Right atrium auricular region (tissue), 2 donors: ENCODE measurements around the gene KRTAP26-1. TPM values are rescaled to one million over a fixed set of nuclear protein-coding genes. Genes with fewer than 3 reads are reported as not detected.

ENCODE experiments used
- DNase-seq: peaks from one replicate; pipeline ENCODE4 v3.0.0-alpha.2; 2019; ENCODE audit warnings: low spot score
- H3K27ac ChIP-seq, 2 donors: fragments of 200-600 bp; sonication (generic); 1 replicate in 1 of 2; 2 replicates in 1 of 2; pipeline ENCODE4 v1.5.1; 2016 to 2019
- H3K27me3 ChIP-seq, 2 donors: fragments of 200-600 bp; sonication (generic); one replicate each; pipeline versions ENCODE4 v1.5.1 to v1.6.0; 2017 to 2019
- H3K36me3 ChIP-seq: fragments of 200-600 bp; sonication (generic); one replicate; pipeline ENCODE4 v1.5.1; 2016
- H3K4me1 ChIP-seq, 2 donors: fragments of 200-600 bp; sonication (generic); one replicate each; pipeline versions ENCODE4 v1.5.1 to v1.6.0; 2017 to 2019
- H3K4me3 ChIP-seq, 2 donors: fragments of 200-600 bp; sonication (generic); 1 replicate in 1 of 2; 2 replicates in 1 of 2; pipeline ENCODE4 v1.5.1; 2017 to 2019; ENCODE audit warnings: mild to moderate bottlenecking in 1 of 2, moderate library complexity in 1 of 2
- H3K9me3 ChIP-seq, 2 donors: fragments of 200-600 bp; sonication (generic); one replicate each; pipeline ENCODE4 v1.5.1; 2019
- total RNA-seq, 2 donors: library from RNA; depleted of rRNA; stranded (reverse); fragments of >200 nt; gene quantifications; one replicate each; pipeline ENCODE4 v1.1.0, GENCODE V29; 2016
- TF ChIP-seq, protein P1 (sequence below), 2 donors: fragments of 200-600 bp; sonication (generic); IDR thresholded peaks; one replicate each; pipeline ENCODE4 v1.5.1; 2019; ENCODE audit warnings: antibody characterized with exemption in 2 of 2

The KRTAP26-1 gene
- total RNA-seq, 2 donors from 2014 or later, result not detected

DNA sequence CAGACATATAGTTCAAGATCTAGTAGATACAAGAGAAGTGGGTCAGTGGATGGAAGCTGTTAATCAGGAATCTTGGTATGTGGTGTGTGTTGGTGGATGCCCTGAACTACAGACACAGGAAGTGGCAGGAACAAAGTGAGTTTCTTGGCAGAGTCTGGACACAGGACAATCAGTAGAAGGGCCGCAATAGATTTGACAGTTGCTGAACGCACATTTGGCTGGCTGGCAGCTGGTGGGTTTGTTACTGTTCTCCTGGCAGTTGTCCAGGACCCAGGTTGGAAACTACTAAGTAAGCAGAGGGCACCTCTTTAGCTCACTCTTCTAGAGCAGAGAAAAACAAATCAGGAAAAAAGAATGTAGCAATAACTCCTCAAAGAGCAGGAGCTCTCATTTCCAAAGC, 13.2 kb downstream of the KRTAP26-1 start:
- Histone ChIP-seq H3K36me3 (no peaks in the 10 kb centered on the region), H3K27me3 (no peaks in the 10 kb centered on the region), H3K4me3 (no peak overlapping the region), H3K4me1 (no peaks in the 10 kb centered on the region), H3K9me3 (no peaks in the 10 kb centered on the region), H3K27ac (no peak overlapping the region)
- TF ChIP-seq, protein P1, sequence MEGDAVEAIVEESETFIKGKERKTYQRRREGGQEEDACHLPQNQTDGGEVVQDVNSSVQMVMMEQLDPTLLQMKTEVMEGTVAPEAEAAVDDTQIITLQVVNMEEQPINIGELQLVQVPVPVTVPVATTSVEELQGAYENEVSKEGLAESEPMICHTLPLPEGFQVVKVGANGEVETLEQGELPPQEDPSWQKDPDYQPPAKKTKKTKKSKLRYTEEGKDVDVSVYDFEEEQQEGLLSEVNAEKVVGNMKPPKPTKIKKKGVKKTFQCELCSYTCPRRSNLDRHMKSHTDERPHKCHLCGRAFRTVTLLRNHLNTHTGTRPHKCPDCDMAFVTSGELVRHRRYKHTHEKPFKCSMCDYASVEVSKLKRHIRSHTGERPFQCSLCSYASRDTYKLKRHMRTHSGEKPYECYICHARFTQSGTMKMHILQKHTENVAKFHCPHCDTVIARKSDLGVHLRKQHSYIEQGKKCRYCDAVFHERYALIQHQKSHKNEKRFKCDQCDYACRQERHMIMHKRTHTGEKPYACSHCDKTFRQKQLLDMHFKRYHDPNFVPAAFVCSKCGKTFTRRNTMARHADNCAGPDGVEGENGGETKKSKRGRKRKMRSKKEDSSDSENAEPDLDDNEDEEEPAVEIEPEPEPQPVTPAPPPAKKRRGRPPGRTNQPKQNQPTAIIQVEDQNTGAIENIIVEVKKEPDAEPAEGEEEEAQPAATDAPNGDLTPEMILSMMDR (IDR thresholded peaks at IDR 0.05), result no peak
- DNase-seq, result no peak

DNA sequence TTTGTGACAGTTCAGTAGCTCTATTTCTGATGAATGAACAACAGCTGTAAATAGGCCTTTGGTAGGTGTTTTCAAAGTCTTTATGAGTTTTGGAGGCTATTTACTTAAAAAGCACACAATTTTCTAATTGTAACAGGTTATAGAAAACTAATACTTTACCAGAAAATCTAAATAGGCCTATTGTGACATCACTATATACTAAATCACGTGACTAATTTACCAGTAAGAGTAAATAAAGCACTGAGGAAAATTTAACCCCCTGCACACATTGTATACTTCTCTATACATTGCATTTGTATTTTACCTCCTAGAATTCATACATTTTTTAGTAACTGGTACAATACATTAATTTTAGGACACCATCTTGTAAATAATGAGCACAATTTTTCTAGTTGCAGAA, 15.0 kb downstream of the KRTAP26-1 start:
- H3K27me3 ChIP-seq, result no peaks in the 10 kb centered on the region
- H3K4me3 ChIP-seq, result no peak overlapping the region
- peaks cover 0 to 8% of the 10 kb centered on the region in 2 donors for H3K9me3 ChIP-seq
- no peak overlapping the region for H3K27ac ChIP-seq
- TF ChIP-seq, protein P1 (IDR thresholded peaks at IDR 0.05), result no peak
- no peaks in the 10 kb centered on the region for H3K36me3 ChIP-seq
- H3K4me1 ChIP-seq, result no peaks in the 10 kb centered on the region
- no peak for DNase-seq

DNA sequence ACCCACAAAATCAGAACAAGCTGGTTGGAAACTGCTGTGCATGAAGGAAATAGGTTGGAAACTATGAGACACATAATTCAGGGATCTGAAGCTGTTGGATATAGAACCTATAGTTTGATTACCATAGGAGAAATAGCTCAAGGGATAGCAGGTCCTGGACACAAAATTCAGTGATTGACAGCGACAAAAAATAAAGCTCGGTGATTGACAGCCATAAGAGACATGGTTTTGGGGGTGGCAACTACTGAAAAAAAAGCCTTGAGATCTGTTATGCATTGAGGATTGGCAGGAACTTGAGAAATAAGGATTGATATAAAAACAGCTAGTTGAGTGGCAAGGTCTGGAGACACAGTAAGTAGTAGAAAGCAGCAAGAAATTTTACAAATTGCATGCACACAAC, 30.9 kb downstream of the KRTAP26-1 start, which contains the start of gene KRTAP25-1:
TSS of gene KRTAP25-1 (minus strand) at position 300 of the 400 bp plus-strand sequence. CDS start at position 276, 24 bp downstream.
- no peaks in the 10 kb centered on the region for H3K9me3 ChIP-seq
- no peaks in the 10 kb centered on the region for H3K27me3 ChIP-seq
- H3K36me3 ChIP-seq, result no peaks in the 10 kb centered on the region
- no peak within 1 kb of the TSS for H3K4me3 ChIP-seq
- H3K27ac ChIP-seq, result no peak within 1 kb of the TSS
- TF ChIP-seq, protein P1 (IDR thresholded peaks at IDR 0.05), result no peak
- DNase-seq, result no peak
- no peaks in the 10 kb centered on the region for H3K4me1 ChIP-seq

DNA sequence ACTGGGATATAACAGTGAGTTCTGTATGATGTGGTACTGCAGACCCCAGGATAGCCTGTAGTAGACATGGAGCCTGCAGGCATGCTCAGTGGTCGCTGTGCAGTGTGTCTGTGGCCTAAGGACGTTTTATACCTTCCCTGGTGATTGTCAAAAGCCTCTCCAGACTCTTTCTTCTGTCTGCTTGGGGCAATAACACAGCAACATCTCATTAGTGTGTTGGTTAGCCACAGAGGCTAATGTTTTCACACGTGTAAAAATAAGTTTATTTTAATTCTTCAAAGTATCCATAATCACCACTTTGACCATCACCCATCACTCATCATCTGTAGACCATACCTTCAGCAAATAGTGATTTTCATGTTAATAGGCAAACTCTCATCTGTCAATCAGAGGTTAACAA, 37.3 kb downstream of the KRTAP26-1 start, which contains the start of gene KRTAP24-1:
TSS of gene KRTAP24-1 (minus strand) at position 101 of the 400 bp plus-strand sequence. CDS start at position 83, 18 bp downstream.
- TF ChIP-seq, protein P1 (IDR thresholded peaks at IDR 0.05), result no peak
- no peak for DNase-seq
- Histone ChIP-seq H3K36me3 (no peaks in the 10 kb centered on the region), H3K27ac (no peak within 1 kb of the TSS), H3K9me3 (no peaks in the 10 kb centered on the region), H3K27me3 (no peaks in the 10 kb centered on the region), H3K4me3 (no peak within 1 kb of the TSS), H3K4me1 (no peaks in the 10 kb centered on the region)

DNA sequence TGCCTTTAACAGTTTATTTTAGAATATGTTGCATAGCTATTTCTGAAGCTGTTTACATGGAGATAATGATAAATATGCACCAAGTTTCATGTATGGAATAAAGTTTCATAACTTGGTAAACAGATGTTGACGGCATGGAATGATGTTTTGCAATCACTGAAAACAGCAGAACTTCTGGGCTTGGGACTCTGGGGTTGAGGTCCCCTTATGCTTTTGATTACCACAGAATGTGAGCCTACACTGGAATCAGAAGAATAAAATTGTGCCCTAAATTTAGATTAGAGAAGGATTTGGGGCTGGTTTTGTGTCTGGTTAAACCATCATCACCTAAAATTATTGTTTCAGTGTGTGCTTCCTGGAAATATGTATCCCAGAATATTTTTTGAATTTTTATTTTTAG, 48.5 kb downstream of the KRTAP26-1 start:
- Histone ChIP-seq H3K4me1 (no peaks in the 10 kb centered on the region), H3K27ac (no peak overlapping the region), H3K4me3 (no peak overlapping the region), H3K27me3 (no peaks in the 10 kb centered on the region), H3K36me3 (no peaks in the 10 kb centered on the region), H3K9me3 (no peaks in the 10 kb centered on the region)
- DNase-seq, result no peak
- TF ChIP-seq, protein P1 (IDR thresholded peaks at IDR 0.05), result no peak

DNA sequence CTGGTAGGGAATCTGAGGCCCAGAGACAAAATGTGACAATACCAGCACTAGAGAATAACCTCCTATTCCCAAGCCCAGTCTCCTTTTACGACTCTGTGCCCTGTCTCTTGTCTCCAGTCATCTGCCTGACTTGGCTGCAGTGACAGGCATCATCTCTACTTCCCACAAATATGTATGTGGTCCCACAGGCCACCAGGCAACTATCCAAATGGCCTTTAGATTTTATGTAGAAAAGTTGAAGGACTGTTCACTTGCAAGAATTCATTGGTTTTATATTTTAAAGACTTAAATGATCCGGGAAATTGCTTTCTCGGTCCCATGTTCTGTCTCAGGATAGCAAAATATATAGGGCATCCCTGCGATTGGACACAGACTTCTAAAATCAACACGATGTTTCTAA, 49.0 kb downstream of the KRTAP26-1 start:
- H3K9me3 ChIP-seq, result no peaks in the 10 kb centered on the region
- TF ChIP-seq, protein P1 (IDR thresholded peaks at IDR 0.05), result no peak
- H3K4me3 ChIP-seq, result no peak overlapping the region
- no peaks in the 10 kb centered on the region for H3K36me3 ChIP-seq
- DNase-seq, result no peak
- H3K27ac ChIP-seq, result no peak overlapping the region
- H3K27me3 ChIP-seq, result no peaks in the 10 kb centered on the region
- H3K4me1 ChIP-seq, result no peaks in the 10 kb centered on the region
